Activated naive CD8-positive, alpha-beta T cell treated with anti-CD3 and anti-CD28 coated beads for 36 hours (primary cell): Measurements from ENCODE around the gene NMNAT1. TPM values are rescaled to one million over a fixed set of nuclear protein-coding genes. Genes with fewer than 3 reads are reported as not detected.

Experiments used
- DNase-seq: peaks from one replicate; pipeline ENCODE4 v3.0.0; 2021
- H3K27ac Mint-ChIP-seq: one replicate; pipeline ENCODE4 v1.8.0; 2022; ENCODE audit warnings: mild to moderate bottlenecking, moderate library complexity, mixed read lengths
- H3K27me3 Mint-ChIP-seq: one replicate; pipeline ENCODE4 v1.8.0; 2022; ENCODE audit warnings: mild to moderate bottlenecking, mixed read lengths
- H3K36me3 Mint-ChIP-seq: one replicate; pipeline ENCODE4 v1.8.0; 2021; ENCODE audit warnings: mild to moderate bottlenecking, mixed read lengths
- H3K4me1 Mint-ChIP-seq: one replicate; pipeline ENCODE4 v1.8.0; 2021; ENCODE audit warnings: mixed read lengths
- H3K4me3 Mint-ChIP-seq: one replicate; pipeline ENCODE4 v1.8.0; 2022; ENCODE audit warnings: mild to moderate bottlenecking, moderate library complexity, mixed read lengths
- H3K9me3 Mint-ChIP-seq: one replicate; pipeline ENCODE4 v1.8.0; 2022; ENCODE audit warnings: mixed read lengths
- total RNA-seq, 2 experiments: library from RNA; stranded (reverse); gene quantifications; one replicate each; pipeline ENCODE4 v1.2.3, GENCODE V29; 2021

The NMNAT1 gene
- 1 to 10 TPM; 7.9 to 9.4 TPM for total RNA-seq

- Mint-ChIP-seq H3K9me3 (no peaks in the 10 kb centered on the region), H3K4me1 (peaks cover 19% of the 10 kb centered on the region), H3K36me3 (peaks cover 12% of the 10 kb centered on the region), H3K4me3 (peak within 1 kb of the TSS; percentile 99), H3K27me3 (no peaks in the 10 kb centered on the region), H3K27ac (peak within 1 kb of the TSS; percentile 97)
- peak; percentile 96 for DNase-seq
Observed at GRCh38 chr1:9942939-9943788, at the start of gene NMNAT1, which contains the start of gene LZIC. Gene NMNAT1, plus strand, starts transcription at chr1:9943475. Its CDS starts 28,599 bp downstream, at chr1:9972074. Gene LZIC, minus strand, starts transcription at chr1:9943391. Its CDS starts 6,772 bp downstream, at chr1:9936619.

- Mint-ChIP-seq H3K27ac (no peak overlapping the region), H3K4me3 (no peak overlapping the region), H3K4me1 (peaks cover 11% of the 10 kb centered on the region), H3K9me3 (no peaks in the 10 kb centered on the region), H3K36me3 (no peaks in the 10 kb centered on the region), H3K27me3 (no peaks in the 10 kb centered on the region)
- DNase-seq, result no peak
Observed at GRCh38 chr1:9894115-9894514, 49.2 kb upstream of the NMNAT1 start.

- H3K27ac Mint-ChIP-seq, result no peak overlapping the region
- no peaks in the 10 kb centered on the region for H3K36me3 Mint-ChIP-seq
- no peak for DNase-seq
- no peaks in the 10 kb centered on the region for H3K27me3 Mint-ChIP-seq
- H3K9me3 Mint-ChIP-seq, result no peaks in the 10 kb centered on the region
- H3K4me1 Mint-ChIP-seq, result peaks cover 18% of the 10 kb centered on the region
- no peak overlapping the region for H3K4me3 Mint-ChIP-seq
Observed at GRCh38 chr1:9900142-9901043, 42.9 kb upstream of the NMNAT1 start.

DNA sequence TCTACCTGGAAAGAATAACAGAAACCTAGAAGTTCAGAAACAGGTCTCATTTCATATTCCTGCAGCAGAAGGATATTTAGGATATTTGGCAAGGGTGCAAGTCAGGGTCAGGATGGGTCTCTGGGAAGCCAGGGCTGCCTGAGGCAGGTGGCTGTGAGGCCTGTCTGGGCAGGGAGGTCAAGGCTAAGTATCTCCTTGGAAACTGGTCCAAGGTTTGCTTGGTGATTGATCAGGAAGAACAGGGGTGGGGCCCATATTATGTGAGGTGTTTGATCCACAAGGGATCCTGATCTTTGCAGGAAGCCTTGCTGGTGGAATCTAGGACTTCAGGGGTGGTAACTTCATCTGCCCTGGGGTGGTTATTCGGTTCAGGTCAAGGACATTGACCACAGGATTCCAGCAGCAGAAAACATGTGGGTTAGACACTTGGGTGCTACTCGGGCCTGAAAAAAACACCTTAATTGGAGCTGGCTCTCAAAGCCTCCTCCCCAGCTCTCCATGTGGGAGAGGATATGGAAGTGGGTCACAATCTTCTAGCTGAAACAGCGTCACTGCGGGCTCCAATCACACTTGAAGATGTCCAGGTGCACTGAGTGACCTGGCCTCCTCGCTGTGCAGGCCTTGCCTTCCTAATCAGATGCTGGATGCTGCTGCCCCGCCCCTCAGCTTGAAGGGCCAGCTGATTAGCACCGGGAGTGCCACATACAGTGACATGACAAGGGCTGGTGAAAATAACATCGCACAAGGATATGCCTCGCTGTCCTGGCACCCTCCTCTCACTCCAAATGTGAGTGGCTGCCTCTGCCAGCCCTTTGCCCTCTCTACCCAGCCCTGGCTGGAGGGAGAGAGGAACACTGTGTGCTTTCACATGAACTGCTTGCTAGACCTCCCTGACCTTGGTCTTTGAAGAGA is 41.9 kb upstream of the NMNAT1 start:
- Mint-ChIP-seq H3K27me3 (no peaks in the 10 kb centered on the region), H3K27ac (no peak overlapping the region), H3K4me3 (no peak overlapping the region)

GRCh38 chr1:9902060-9902452 is 41.2 kb upstream of the NMNAT1 start:
- no peaks in the 10 kb centered on the region for H3K36me3 Mint-ChIP-seq
- H3K4me3 Mint-ChIP-seq, result no peak overlapping the region
- H3K27ac Mint-ChIP-seq, result no peak overlapping the region
- DNase-seq, result no peak
- peaks cover 18% of the 10 kb centered on the region for H3K4me1 Mint-ChIP-seq
- H3K27me3 Mint-ChIP-seq, result no peaks in the 10 kb centered on the region
- H3K9me3 Mint-ChIP-seq, result no peaks in the 10 kb centered on the region

More for the DNA sequence above, 41.9 kb upstream of the NMNAT1 start:
- Mint-ChIP-seq H3K36me3 (no peaks in the 10 kb centered on the region), H3K9me3 (no peaks in the 10 kb centered on the region), H3K4me1 (peaks cover 18% of the 10 kb centered on the region)
- DNase-seq, result no peak

DNA sequence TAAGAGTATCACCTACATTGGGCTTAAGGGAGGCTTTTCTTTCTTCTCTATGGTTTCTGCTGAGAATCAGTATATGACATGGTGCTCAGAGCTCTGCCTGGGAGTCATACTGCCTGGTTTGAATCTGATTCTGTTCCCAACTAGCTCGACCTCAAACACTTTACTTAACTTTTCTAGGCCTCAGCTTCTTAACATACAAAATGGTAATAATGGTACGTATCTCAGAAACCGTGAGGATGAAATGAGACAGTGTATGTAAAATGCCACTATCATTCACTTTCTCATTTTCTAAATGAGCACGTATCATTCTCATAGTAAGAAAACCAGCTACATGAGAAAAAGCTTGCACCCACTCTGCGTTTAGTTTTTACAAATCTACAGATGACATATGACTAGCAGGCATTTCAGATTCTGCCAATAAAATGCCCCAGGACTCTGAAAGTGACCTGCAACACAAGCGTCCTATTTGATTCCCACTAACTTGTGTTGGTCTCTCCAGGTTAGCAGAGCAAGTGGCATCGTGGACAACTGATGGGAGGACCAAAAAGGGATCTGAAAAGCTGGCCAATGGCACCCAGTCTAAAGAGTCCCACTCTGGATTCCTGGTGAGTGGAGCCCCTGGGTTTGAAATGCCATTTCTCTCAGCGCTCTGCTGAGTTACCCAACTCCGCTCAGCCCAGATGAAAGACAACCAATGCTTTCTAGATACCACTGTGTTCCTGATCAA is 39.3 kb upstream of the NMNAT1 start:
- peaks cover 24% of the 10 kb centered on the region for H3K4me1 Mint-ChIP-seq
- DNase-seq, result no peak
- H3K4me3 Mint-ChIP-seq, result no peak overlapping the region
- no peak overlapping the region for H3K27ac Mint-ChIP-seq
- H3K9me3 Mint-ChIP-seq, result no peaks in the 10 kb centered on the region
- H3K36me3 Mint-ChIP-seq, result no peaks in the 10 kb centered on the region
- H3K27me3 Mint-ChIP-seq, result no peaks in the 10 kb centered on the region

DNA sequence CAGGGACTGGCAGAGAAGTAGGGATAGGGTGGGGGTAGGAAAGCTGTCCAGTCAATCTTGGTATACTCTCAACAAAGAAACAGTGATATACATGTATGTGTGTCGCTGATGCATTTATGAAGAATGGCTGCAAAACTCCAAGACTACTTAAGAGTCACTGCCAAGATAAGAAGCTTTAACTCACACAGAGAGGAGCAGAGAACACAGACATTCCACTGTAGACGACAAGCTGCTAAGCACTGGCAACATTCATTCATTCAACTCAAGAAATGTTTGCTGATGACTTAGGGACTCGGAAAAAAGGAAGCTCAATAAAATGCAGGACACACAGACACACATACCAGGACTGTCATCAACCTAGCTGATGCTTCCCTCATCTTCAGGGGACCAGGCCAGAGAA is 38.7 kb upstream of the NMNAT1 start:
- no peaks in the 10 kb centered on the region for H3K36me3 Mint-ChIP-seq
- no peak overlapping the region for H3K4me3 Mint-ChIP-seq
- no peak for DNase-seq
- H3K27ac Mint-ChIP-seq, result no peak overlapping the region
- no peaks in the 10 kb centered on the region for H3K9me3 Mint-ChIP-seq
- no peaks in the 10 kb centered on the region for H3K27me3 Mint-ChIP-seq
- H3K4me1 Mint-ChIP-seq, result peaks cover 28% of the 10 kb centered on the region

GRCh38 chr1:9905010-9905409 is 38.3 kb upstream of the NMNAT1 start:
- Mint-ChIP-seq H3K27me3 (no peaks in the 10 kb centered on the region), H3K4me3 (no peak overlapping the region), H3K9me3 (no peaks in the 10 kb centered on the region), H3K36me3 (no peaks in the 10 kb centered on the region), H3K27ac (no peak overlapping the region), H3K4me1 (peaks cover 25% of the 10 kb centered on the region)
- no peak for DNase-seq

GRCh38 chr1:9906466-9906865 is 36.8 kb upstream of the NMNAT1 start:
- no peak for DNase-seq
- no peak overlapping the region for H3K27ac Mint-ChIP-seq
- H3K9me3 Mint-ChIP-seq, result no peaks in the 10 kb centered on the region
- no peaks in the 10 kb centered on the region for H3K27me3 Mint-ChIP-seq
- H3K36me3 Mint-ChIP-seq, result no peaks in the 10 kb centered on the region
- no peak overlapping the region for H3K4me3 Mint-ChIP-seq
- peaks cover 18% of the 10 kb centered on the region for H3K4me1 Mint-ChIP-seq

- DNase-seq, result no peak
- Mint-ChIP-seq H3K27ac (no peak overlapping the region), H3K9me3 (no peaks in the 10 kb centered on the region), H3K4me3 (no peak overlapping the region), H3K36me3 (no peaks in the 10 kb centered on the region), H3K27me3 (no peaks in the 10 kb centered on the region), H3K4me1 (peaks cover 22% of the 10 kb centered on the region)
Observed at GRCh38 chr1:9907441-9907840, 35.8 kb upstream of the NMNAT1 start.

DNA sequence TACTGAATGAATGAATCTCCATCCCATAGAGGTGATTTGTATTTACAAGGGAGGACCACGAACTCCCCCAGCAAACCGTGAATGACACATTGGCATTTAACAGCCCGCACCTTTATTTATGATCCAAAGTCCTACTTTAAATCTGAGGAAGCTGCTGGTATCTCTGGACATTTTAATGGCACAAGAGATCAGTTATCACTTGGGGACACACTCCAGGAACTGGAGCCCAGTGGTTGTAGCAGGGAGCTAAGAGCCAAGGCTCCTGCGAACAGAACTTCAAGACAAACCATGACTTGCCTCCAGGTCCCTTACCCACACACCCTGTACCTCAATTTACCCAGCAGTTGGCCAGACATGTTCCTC is 34.4 kb upstream of the NMNAT1 start:
- Mint-ChIP-seq H3K4me3 (peak overlapping the region; percentile 92), H3K36me3 (no peaks in the 10 kb centered on the region), H3K27ac (no peak overlapping the region), H3K4me1 (peaks cover 22% of the 10 kb centered on the region), H3K9me3 (no peaks in the 10 kb centered on the region), H3K27me3 (no peaks in the 10 kb centered on the region)
- DNase-seq, result no peak

DNA sequence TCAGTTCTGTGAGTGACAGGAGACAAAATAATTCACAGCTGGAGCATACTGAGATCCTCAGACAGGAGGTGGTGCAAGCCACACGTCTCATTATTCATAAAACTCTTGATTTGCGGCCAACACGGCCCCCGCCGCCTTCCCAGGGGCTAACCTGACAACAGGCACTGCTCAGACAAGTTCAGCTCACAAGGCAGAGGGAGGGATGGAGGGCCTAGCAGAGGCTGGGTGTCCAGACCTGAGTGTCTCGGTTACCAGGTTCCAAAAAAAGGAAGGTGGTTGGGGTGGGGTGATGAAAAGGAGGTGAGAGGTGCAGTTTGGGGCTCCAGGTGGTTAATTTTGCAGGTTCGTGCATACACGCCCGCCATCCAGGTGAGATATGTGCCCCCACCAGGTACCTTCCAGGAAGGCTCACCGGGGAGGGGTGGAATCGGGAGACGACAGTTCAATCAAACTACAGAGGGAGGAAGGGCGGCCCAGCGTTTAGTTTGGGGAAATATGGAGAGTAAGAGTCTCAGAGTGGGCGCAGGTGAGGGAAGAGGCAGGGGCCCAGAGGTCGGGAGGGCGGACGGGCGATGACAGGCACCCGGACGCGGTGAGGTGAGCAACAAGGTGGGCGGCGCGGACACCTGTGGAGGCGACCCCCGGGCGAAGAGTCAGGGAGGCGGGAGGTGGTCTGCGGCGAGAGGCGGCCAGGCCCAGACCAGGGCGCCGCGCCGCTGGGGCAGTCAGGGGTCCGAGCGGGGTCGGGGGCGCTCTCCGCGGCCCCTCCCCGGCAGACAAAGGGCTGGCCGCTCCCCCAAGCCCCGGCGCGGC is 33.8 kb upstream of the NMNAT1 start:
- Mint-ChIP-seq H3K4me1 (peaks cover 22% of the 10 kb centered on the region), H3K9me3 (no peaks in the 10 kb centered on the region), H3K27me3 (no peaks in the 10 kb centered on the region), H3K4me3 (peak overlapping the region; percentile 92), H3K27ac (peak overlapping the region; percentile 65), H3K36me3 (no peaks in the 10 kb centered on the region)
- peak; percentile 47 for DNase-seq

- H3K27ac Mint-ChIP-seq, result peak within 1 kb of the TSS; percentile 94
- H3K4me3 Mint-ChIP-seq, result peak within 1 kb of the TSS; percentile 92
- H3K9me3 Mint-ChIP-seq, result no peaks in the 10 kb centered on the region
- peaks cover 21% of the 10 kb centered on the region for H3K4me1 Mint-ChIP-seq
- H3K36me3 Mint-ChIP-seq, result no peaks in the 10 kb centered on the region
- H3K27me3 Mint-ChIP-seq, result no peaks in the 10 kb centered on the region
- no peak for DNase-seq
Observed at GRCh38 chr1:9910076-9910422, 33.2 kb upstream of the NMNAT1 start, which contains the start of gene CTNNBIP1. Gene CTNNBIP1, minus strand, starts transcription at chr1:9910269. Its CDS starts 38,205 bp downstream, at chr1:9872064.
